ENCODE data around the gene BACH2.
"Not testable (repeated sequence)": the region's sequence is repeated elsewhere in the genome, so short reads cannot be mapped to it uniquely, and the experiment has no call there.

Gene BACH2

DNA sequence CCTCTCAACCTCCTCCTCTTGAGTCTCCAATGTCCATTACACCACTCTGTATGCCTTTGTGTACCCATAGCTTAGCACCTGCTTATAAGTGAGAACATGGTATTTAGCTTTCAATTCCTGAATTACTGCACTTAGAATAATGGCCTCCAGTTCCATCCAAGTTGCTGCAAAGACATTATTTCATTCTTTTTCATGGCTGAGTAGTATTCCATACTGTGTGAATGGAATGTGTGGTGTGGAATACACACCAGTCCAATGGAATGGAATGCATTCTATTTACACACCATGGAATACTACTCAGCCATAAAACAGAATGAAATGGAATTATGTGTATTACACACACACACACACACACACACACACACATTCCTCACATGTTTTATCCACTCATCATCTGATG, 116.1 kb downstream of the BACH2 start:
- DNase-seq = no peak

DNA sequence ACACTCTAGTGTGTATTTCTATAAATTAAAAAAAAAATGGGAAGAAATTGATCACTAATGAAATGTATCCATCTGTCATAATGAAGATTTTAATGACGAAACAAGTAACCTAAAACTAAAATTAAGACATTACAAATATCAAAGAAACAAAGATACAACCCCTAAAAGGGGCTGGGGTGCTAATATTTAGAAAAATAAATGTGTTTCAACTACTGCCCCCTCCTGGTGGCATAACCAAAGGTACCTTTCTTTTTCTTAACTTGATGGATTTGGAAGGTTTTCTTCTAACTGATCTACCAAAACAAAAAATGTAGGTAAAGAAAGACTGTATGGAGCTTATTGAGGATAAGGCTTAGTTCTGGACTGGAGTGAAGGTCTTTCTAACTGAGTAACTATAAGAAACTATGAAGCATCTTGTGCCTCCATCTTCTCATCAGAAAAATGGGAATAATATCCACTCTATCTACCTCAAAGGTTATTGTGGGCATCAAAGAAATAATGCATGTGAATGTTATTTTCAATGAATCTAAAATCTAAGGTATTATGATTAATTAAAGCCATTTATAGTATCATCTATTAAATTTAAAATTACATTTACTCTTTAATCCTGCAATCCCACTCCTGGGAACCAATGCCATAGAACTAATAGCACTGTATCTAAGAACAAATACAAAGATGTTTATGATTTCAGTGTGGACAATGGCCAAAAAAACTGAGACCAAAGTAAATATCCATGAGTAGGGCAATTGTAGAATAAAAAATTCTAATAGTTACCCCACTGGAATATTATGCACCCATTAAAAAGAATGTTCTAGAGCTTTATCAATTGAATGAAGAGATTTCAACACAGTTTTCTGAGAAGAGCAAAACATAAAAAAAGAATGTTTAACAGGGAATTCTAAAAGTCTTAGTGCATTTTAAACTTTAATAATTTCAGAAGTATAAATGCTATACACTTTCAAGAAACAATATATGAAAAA, 117.2 kb downstream of the BACH2 start:
- DNase-seq = no peak

DNA sequence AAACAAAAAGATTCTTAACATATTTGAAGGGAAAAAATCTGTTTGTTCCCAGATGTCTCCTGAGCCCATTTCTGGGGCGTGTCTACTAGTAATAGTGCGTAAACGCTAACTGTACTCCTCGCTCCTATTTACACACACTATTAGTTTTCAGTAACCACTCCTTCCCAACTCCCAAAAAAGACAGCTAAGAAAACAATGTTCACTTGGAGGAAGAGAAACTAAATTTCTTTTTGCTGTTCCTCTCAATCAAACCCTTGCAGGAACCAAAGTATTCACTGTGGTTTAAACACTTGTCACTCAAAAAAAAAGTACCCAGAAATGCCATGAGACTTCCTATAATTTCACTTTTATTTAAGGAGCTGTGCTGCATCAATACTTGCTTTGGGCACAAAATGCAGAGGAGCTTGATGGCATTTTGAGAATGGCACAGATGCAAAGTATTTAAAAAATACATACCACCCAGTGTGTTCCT, 118.2 kb downstream of the BACH2 start:
- DNase-seq = no peak

DNA sequence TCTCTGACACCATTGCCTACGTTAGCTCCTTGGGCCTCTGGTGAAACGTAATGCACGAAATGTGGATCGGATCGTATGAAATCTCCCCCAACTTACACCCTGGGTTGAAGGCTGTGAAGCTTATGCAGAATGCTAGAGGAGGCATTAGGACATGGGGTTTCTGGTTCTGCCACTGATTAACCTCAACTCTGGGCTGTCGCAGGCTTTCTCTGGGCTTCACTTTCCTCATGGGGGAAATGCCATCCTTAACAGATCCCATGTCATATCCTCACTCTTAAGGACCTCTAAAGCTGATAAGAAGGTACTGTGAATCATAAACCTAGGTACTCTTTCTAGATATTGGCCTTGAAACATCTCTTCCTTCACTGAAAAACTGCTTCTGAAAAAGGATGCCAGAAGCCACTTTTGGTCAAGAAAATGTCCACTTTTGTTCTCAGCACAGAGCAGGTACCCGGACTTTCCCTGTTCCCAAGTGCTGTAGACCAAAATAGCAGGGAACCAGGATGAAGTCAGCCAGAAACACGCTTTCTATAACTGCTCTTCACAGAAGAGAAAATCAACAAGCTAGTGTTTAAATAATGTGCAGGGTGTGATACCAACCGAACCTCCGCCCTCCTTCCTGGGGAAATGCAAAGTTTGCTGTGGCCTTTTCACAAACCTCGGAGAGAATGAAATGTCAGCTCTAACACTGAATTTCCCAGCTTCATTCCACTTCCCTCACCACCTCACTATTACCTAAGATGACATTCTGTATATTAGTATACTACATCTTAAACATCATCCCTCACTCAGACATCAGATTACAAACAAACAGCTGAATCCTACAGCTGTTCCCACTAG, 118.9 kb downstream of the BACH2 start:
- no peak for DNase-seq

DNA sequence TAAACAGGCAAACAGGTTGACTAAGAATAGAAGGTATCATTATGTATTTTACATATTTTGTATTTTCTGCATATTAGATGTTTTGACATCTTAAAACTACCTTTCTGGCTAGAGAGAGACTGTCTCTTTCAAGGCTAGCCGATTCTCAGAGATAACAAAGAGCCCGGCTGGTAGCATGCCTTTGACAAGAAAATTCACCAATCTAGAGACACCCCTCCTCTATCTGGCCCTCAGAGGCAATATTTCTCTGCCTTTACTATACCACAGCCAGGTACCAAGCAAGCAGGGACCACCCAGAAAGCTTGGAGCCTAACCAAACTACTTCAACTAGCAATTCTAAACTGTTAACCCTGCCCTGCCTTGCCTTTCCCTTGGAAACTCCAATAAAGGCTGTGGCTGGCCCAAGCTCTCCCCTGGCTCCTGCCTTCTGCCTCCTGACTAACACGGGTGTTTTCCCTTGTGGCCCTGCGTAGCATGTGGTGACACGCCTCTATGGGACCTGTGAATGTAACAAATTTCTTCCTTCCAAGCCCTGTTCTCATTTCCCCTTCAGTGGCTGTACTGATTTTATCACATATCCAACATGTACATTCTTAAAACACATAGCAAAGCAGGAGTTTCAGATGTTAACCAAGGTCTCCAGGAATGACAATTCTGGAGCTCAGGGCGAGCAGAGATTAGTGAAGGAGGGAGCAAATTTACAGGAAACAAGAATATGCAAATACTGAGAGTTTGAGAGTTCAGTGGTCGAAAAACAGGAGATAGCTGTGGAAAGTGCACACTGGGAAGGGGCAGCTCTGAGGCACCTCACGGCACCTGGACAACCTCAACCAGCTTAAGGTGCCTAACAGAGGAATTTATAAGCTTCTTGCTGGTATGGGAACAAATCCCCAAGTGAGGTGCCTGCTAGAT, 120.8 kb downstream of the BACH2 start:
- DNase-seq = no peak

DNA sequence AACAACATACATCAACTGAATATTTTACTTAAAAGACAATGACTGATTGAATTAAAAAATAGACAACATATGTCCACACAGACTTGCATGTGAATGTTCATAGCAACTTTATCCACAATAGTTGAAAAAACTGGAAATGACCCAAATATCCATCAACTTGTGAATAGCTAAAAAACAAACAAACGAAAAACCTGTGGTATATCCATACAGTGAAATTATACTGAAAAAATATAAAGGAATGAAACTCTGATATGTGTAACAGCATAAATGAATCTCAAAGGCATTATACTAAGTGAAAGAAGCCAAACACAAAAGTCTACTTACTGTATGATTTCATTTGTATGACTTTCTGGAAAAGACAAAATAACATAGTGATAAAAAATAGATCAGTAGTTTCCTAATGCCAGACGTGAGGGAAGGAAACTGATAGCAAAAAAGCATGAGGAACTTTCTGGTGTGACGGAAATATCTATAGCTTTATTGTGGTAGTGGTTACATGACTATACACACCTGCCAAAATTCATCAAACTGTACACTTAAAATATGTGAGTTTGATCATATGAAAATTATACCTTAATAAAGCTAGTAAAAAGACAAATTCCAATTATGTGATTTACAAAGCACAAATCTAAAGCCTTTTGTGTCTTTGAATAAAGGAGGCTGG, 123.2 kb downstream of the BACH2 start:
- no peak for DNase-seq

DNA sequence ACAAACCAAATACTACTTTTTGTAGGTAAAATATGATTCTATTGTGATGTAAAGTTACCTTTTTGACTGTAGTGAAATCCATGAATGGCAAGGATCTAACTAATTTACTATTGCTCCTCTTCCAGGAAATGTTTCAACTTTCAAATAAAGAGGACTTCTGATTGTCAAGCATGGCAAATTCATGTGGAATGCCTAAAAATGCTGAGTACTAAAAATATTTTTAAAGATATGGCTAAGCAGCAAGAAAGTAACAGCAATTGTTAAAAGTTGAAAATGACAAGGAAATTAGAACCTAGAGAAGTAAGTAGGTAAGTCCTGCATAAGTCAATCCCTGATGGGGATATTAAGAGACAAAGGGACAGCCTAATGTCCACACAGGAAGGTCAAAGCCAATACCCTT, 126.0 kb downstream of the BACH2 start:
- no peak for DNase-seq

DNA sequence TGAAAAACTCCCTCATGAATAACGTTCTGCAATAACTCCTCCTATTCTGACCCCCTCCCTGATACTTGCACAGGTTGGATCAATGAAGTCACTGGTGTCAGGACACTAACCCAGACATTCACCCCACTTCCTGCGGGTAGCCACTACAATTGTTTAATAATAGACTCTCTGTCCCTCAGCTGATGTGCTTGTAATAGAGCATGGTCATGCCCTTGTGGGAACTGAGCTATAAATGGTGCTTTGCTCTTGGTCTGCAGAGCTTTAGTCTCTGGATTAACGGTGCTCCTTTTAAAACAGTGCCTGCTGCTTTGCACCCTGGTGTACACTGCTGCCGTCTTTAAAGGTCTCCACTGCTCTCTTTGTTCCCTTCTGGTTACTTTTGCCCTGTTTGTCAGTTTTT, 127.3 kb downstream of the BACH2 start:
- DNase-seq = no peak

DNA sequence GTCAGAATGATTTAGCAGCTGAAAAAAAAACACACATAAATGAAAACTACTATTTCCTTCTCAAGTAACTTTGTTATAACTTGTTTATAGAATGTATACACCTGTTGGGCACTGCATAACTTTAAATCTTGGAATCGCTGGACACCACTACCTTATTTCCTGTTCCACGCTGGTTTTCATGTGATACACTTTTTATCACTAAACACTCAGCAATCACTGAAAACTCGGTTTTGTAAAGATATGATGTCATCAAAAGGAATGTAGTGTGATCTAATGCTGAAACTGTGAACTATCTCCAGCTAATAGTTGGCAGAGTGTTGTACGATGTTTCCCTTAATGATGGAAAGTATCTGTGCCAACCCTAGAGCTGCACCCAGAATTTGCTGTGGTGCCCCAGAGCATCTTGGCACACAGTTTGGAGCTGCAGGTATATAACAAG, 127.9 kb downstream of the BACH2 start:
- peak; percentile 70 for DNase-seq

DNA sequence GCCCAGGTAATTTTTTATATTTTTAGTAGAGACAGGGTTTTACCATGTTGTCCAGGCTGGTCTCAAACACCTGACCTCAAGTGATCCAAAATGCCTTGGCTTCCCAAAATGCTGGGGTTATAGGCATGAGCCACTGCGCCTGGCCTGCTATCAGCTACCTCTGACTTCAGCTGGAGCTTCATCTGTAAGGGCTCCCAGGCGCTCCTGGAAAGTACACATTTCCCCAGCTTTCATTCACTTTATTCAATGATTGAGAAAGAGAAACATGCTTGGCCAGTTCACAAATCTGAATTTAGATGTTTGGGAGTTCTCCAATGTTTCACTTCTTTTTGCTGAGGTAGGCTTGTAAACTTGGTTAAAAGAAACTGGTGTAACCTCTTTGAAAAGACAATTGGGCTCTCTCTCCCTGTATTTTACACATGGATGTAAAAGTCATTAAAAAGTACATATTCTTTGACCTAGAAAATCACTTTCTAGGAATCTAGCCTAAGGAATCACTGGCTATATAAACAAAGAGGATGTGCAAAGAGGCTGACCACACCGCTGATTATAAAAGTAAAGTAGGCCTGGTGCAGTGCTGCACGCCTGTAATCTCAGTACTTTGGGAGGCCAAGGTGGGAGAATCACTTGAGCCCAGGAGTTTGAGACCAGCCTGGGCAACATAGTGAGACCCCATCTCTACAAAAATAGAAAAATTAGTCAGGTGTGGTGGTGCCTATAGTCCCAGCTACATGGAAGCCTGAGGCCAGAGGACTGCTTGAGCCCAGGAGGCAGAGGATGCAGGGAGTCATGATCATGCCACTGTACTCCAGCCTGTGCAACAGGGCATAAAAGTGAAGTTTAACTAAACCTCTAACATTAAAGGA, 128.9 kb downstream of the BACH2 start:
- no peak for DNase-seq

DNA sequence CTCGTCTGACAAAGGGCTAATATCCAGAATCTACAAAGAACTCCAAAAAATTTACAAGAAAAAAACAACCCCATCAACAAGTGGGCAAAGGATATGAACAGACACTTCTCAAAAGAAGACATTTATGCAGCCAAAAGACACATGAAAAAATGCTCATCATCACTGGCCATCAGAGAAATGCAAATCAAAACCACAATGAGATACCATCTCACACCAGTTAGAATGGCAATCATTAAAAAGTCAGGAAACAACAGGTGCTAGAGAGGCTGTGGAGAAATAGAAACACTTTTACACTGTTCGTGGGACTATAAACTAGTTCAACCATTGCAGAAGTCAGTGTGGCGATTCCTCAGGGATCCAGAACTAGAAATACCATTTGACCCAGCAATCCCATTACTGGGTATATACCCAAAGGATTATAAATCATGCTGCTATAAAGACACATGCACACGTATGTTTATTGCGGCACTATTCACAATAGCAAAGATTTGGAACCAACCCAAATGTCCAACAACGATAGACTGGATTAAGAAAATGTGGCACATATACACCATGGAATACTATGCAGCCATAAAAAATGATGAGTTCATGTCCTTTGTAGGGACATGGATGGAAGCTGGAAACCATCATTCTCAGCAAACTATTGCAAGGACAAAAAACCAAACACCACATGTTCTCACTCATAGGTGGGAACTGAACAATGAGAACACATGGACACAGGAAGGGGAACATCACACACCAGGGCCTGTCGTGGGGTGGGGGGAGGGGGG, 130.3 kb downstream of the BACH2 start:
- DNase-seq = not testable (repeated sequence)

DNA sequence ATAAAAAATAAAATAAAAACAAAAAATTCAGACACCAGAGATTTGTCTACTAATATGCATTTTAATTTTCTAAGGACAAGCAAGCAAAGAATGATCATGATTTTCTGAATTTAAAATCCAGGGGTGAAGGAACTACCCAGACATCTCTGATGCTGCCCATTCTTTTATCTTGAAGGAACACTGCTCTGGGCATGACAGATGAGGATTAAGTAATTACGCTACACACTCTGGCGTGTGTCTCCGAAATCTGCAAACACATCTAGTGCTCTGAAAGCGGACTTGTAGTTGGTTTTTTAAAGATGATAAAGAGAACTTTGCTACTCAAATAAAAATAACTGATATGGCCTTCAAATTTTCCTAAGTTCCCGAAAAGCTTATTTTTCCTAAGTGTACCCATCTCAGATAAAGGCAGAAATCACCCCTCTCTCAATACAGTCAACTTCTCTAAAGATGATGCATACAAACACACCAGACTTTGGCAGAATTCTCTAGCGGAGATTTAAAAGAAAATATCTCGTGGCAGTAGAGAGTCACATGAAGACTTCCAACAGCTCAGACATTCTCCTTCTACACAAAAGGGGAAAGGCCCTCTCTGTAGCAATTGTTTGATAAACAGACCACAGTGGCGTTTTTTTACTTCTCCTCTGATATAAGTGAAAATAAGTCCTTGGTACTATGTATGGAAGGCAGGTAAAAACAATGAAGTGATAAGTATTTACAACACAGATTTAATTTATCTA, 133.8 kb downstream of the BACH2 start:
- DNase-seq = no peak

DNA sequence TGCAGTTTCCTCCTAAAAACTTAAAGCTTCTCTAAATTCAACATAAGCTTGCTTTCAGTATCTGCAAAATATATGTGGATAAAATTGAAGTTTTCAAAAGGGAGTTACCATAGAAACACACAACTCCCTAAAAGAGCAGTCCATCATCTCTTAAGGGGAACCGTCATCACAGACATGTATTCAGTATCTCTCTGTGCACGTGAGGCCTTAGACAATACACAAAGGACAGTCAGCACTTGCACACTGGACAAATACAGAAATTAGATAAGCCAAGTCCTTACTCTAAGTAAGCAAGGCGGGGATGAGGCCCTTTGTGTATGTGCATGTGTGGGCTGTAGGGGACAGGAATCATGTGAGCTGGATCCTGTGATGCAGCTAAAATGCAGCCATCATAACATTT, 136.6 kb downstream of the BACH2 start:
- DNase-seq = no peak

DNA sequence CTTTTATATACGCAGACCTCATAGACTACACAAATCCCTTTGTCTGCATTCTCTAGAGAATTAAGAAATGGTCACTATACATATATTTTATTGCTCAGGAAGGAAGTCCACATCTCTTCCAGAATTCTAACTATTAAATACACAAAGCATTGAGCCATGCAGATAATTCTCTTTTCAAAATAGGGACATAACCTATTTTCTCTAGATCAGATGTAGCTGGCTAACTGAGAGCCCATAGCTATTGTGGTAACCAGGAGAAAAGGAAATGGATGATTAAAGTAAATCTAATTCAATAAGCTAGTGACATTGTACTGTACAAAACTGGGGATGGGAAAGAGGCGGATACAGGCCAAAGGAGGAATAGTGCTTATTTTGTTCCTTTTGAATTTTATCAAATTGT, 137.2 kb downstream of the BACH2 start:
- DNase-seq = no peak

DNA sequence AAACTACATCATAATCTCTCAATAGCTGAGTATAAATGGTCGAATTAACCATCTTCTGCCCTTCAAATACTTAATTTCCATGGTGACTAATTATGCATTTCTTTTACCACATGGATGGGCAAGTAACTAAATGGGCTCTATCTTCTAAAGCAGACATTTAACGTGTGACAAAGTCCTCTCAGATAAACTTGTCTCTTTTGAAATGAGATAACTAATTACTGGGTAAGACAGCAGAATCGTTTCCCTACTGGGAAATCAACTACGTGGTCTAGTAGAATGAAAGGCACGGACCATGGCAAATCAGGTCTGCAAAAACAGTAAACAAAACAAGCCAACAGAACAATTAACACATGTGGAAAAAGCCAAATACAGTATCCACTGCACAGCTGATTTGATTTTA, 137.7 kb downstream of the BACH2 start:
- DNase-seq = no peak

DNA sequence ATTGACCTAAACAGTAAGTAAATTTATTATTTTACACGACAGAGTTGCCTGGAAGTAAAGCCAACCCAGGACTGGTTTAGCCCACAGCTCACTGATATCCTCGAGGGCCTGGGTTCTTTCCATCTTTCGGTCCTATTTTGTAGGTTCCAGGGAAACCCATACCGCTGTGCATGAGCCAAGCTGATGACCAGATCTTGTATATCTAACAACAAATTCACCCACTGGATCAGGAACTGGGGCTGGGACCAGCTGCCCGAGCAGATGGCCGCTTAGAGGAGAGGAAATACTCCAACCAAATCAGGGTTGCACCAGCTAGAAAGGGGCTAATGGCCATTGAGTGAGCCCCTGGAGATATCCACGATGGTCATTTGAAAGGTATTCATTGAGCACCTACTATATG, 139.2 kb downstream of the BACH2 start:
- no peak for DNase-seq

DNA sequence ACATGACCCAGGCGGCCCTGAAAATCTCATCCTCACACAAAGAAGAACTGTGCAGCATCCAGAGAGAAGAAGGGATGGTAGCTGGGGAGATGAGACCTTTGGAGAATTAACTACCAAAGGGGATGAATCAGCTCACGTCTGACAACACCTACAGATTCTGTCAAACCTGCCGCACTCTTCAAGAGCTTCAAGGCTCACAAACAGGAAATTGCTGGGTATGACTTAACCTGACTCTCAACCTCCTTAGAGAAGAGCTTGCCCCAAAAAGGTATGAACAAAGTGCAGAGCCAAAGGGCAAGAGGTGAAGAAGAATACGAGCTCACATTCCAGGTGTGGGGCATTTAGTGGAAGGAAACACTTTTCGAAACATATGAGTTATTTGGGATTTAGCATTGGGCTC, 139.8 kb downstream of the BACH2 start:
- DNase-seq = no peak

DNA sequence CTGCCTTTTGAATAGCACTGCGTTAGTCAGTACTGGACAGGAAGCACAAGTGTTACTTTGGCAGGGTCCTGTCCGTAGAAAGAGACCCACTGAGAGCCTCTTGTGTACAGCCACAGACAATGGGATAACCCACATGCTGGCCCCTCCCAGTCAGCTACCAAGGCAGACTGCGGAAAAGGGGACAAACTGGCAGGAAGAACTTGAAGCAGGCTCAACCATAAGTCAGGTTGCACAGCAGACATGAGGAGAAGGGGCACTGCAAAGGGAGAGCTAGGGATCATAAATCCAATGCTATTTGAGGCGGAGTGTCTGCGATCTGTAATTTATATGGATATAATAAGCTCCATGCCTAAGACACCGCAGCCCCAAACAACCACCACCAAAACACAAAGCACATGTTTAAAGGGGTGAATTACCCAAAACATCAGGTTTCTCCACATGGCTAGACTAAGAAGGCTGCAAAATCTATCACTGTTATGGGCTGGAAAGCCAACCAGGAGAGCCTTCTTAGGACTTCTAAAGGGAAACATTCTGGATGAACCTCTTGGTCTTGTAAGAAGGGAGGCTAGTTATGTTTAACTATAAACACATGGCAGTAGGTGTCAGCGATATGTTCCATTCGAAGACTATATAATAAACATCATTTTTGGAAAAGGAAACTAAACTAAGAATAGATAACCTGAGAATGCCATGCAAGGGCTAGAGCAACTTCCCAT, 141.7 kb downstream of the BACH2 start:
- no peak for DNase-seq
